Esophagus squamous epithelium (tissue), 4 donors: ENCODE measurements around the gene DUSP22.

Experiments
- CTCF ChIP-seq, 6 experiments: fragments of 450-650 bp in 4 of 6; fragments of 200-600 bp in 2 of 6; sonication (generic) in 2 of 6; IDR thresholded peaks; one replicate each; pipeline ENCODE4 v1.5.1; 2016 to 2019; ENCODE audit warnings: antibody characterized with exemption in 6 of 6, mild to moderate bottlenecking in 4 of 6, moderate library complexity in 4 of 6
- POLR2A ChIP-seq, 4 donors: fragments of 450-650 bp; IDR thresholded peaks; one replicate each; pipeline ENCODE4 v1.6.1; 2017; ENCODE audit warnings: antibody characterized with exemption in 4 of 4, mild to moderate bottlenecking in 4 of 4, moderate library complexity in 3 of 4

GRCh38 chr6:293193-294174, 1.2 kb downstream of the DUSP22 start:
- TF ChIP-seq POLR2A (IDR thresholded peaks at IDR 0.05), result no peak
- no peak for TF ChIP-seq CTCF (IDR thresholded peaks at IDR 0.05)
